Stimulated activated naive CD4-positive, alpha-beta T cell (primary cell): ENCODE results near the gene IRF8.
"Not testable (repeated sequence)": the region's sequence is repeated elsewhere in the genome, so short reads cannot be mapped to it uniquely, and the experiment has no call there.

ENCODE experiments used
- DNase-seq, 6 experiments: peaks; one replicate each; lab custom pipeline; 2025; lab: John Stamatoyannopoulos, UW

Gene IRF8

GRCh38 chr16:85898521-85899442 is at the start of gene IRF8:
IRF8 (plus strand) TSS chr16:85899162; CDS start chr16:85903016, 3,854 bp downstream.
- DNase-seq: peak; percentile 44 to 64 (median 56)

- no peak for DNase-seq
These were observed 49.6 kb upstream of the IRF8 start for GRCh38 chr16:85849388-85849787.

GRCh38 chr16:85850344-85850880 is 48.5 kb upstream of the IRF8 start:
- DNase-seq: no peak

GRCh38 chr16:85851034-85851785 is 47.8 kb upstream of the IRF8 start:
- no peak for DNase-seq

GRCh38 chr16:85853547-85854545 is 45.1 kb upstream of the IRF8 start:
- no peak for DNase-seq

GRCh38 chr16:85854935-85855334 is 44.0 kb upstream of the IRF8 start:
- DNase-seq: no peak

GRCh38 chr16:85856079-85856478 is 42.9 kb upstream of the IRF8 start:
- DNase-seq: no peak

GRCh38 chr16:85856585-85856984 is 42.4 kb upstream of the IRF8 start:
- no peak for DNase-seq

- DNase-seq: no peak
These were observed 41.6 kb upstream of the IRF8 start for GRCh38 chr16:85857406-85857805.

- not testable (repeated sequence) for DNase-seq
These were observed 40.4 kb upstream of the IRF8 start for GRCh38 chr16:85858571-85858970.

- DNase-seq: no peak
These were observed 39.8 kb upstream of the IRF8 start for GRCh38 chr16:85858984-85859817.

- DNase-seq: no peak
These were observed 39.2 kb upstream of the IRF8 start for GRCh38 chr16:85859818-85860125.

- DNase-seq: no peak
These were observed 38.4 kb upstream of the IRF8 start for GRCh38 chr16:85860413-85861094.

- DNase-seq: no peak
These were observed 37.7 kb upstream of the IRF8 start for GRCh38 chr16:85861095-85861825.

- DNase-seq: no peak
These were observed 36.2 kb upstream of the IRF8 start for GRCh38 chr16:85862476-85863383.

- no peak for DNase-seq
These were observed 35.6 kb upstream of the IRF8 start for GRCh38 chr16:85863384-85863774.

- DNase-seq: no peak
These were observed 34.0 kb upstream of the IRF8 start for GRCh38 chr16:85864965-85865364.

- DNase-seq: no peak
These were observed 31.8 kb upstream of the IRF8 start for GRCh38 chr16:85867189-85867588.
